Progenitor cell of endocrine pancreas (in vitro differentiated cells): ENCODE data around the gene S100A7A. TPM values are rescaled to one million over a fixed set of nuclear protein-coding genes. Genes with fewer than 3 reads are reported as not detected.
A peak's percentile ranks its signal among the peaks of the same experiment; 100 is the strongest.

ENCODE experiments used
- DNase-seq: peaks from one replicate; pipeline ENCODE4 v3.0.0; 2021; ENCODE audit warnings: low spot score; ENCODE audit not compliant: unreplicated experiment
- H3K27ac Mint-ChIP-seq: 2 replicates; pipeline ENCODE4 v1.8.0; 2021; ENCODE audit warnings: mild to moderate bottlenecking, moderate library complexity, mixed read lengths
- H3K27me3 Mint-ChIP-seq: 2 replicates; pipeline ENCODE4 v1.8.0; 2021; ENCODE audit warnings: mixed read lengths
- H3K36me3 Mint-ChIP-seq: 2 replicates; pipeline ENCODE4 v1.8.0; 2022; ENCODE audit warnings: mixed read lengths; ENCODE audit not compliant: insufficient read depth
- H3K4me1 Mint-ChIP-seq: 2 replicates; pipeline ENCODE4 v1.8.0; 2021; ENCODE audit warnings: low read depth, mixed read lengths
- H3K4me3 Mint-ChIP-seq: 2 replicates; pipeline ENCODE4 v1.8.0; 2021; ENCODE audit warnings: low read depth, mild to moderate bottlenecking, moderate library complexity, mixed read lengths
- H3K9me3 Mint-ChIP-seq: 2 replicates; pipeline ENCODE4 v1.8.0; 2021; ENCODE audit warnings: low read depth, mixed read lengths
- total RNA-seq: library from RNA; stranded (reverse); gene quantifications from 2 replicates; pipeline ENCODE4 v1.2.1, GENCODE V29; 2021
- TF ChIP-seq, protein P1 (sequence below): fragments of 200-600 bp; sonication (generic); IDR thresholded peaks from one replicate; pipeline ENCODE4 v1.5.0; 2021; ENCODE audit warnings: antibody characterized with exemption, mild to moderate bottlenecking; ENCODE audit not compliant: unreplicated experiment

The S100A7A gene
- total RNA-seq, 1 donor from 2014 or later: not detected

DNA sequence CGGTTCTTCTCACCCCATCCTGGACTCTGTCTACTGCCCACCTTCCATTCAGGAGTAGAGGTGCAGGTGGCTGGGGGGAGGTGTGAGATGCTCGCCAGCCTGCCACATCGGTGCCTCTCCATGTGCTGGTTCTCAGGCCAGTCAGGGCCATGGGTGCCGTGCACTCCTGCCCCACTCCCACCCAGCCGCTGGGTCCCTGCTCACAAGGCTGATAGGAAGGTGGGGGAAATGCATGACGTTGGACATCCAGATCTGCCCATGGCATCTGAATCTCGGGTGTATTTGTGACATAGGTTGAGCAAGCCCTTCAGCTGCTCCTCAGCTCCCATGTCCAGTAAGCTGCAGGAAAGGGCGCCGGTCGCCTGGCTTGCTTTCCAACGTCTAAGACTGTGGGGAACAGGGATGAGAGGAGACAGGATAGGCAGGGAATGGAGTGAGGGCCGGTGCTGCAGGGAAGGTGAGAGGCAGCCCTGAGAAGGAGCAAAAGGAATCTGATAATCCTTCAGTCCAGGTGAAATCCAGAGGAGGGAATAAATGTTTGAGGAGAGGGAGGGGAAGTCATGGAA is 11.8 kb downstream of the S100A7A start:
- no peak overlapping the region for H3K4me3 Mint-ChIP-seq
- TF ChIP-seq, protein P1, sequence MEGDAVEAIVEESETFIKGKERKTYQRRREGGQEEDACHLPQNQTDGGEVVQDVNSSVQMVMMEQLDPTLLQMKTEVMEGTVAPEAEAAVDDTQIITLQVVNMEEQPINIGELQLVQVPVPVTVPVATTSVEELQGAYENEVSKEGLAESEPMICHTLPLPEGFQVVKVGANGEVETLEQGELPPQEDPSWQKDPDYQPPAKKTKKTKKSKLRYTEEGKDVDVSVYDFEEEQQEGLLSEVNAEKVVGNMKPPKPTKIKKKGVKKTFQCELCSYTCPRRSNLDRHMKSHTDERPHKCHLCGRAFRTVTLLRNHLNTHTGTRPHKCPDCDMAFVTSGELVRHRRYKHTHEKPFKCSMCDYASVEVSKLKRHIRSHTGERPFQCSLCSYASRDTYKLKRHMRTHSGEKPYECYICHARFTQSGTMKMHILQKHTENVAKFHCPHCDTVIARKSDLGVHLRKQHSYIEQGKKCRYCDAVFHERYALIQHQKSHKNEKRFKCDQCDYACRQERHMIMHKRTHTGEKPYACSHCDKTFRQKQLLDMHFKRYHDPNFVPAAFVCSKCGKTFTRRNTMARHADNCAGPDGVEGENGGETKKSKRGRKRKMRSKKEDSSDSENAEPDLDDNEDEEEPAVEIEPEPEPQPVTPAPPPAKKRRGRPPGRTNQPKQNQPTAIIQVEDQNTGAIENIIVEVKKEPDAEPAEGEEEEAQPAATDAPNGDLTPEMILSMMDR: no peak
- peak overlapping the region; percentile 5 for H3K27ac Mint-ChIP-seq
- no peaks in the 10 kb centered on the region for H3K9me3 Mint-ChIP-seq
- H3K4me1 Mint-ChIP-seq: no peaks in the 10 kb centered on the region
- peaks cover 29% of the 10 kb centered on the region for H3K27me3 Mint-ChIP-seq
- H3K36me3 Mint-ChIP-seq: no peaks in the 10 kb centered on the region
- DNase-seq: no peak

DNA sequence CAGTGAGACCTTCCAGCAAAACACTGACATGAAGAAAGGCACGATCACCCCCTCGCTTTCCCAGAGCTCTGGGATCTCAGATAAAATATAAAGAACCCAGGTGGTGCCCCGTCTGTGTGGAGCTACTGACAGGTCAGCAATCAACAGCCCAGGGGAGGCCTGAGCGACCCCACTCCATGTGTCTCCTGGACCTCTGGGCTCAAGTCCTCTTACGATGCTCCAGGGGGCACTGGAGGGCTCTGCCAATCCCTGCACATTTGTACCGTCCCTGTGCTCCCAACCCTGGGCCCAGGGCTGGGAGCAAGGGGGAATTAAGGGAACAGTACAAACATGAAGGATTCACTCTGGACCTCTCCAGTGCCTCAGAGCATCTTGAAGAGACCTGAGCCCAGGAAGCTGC is 12.5 kb downstream of the S100A7A start:
- DNase-seq: no peak
- H3K27ac Mint-ChIP-seq: no peak overlapping the region
- no peaks in the 10 kb centered on the region for H3K9me3 Mint-ChIP-seq
- H3K27me3 Mint-ChIP-seq: peaks cover 31% of the 10 kb centered on the region
- no peaks in the 10 kb centered on the region for H3K36me3 Mint-ChIP-seq
- H3K4me3 Mint-ChIP-seq: no peak overlapping the region
- TF ChIP-seq, protein P1: no peak
- H3K4me1 Mint-ChIP-seq: no peaks in the 10 kb centered on the region

DNA sequence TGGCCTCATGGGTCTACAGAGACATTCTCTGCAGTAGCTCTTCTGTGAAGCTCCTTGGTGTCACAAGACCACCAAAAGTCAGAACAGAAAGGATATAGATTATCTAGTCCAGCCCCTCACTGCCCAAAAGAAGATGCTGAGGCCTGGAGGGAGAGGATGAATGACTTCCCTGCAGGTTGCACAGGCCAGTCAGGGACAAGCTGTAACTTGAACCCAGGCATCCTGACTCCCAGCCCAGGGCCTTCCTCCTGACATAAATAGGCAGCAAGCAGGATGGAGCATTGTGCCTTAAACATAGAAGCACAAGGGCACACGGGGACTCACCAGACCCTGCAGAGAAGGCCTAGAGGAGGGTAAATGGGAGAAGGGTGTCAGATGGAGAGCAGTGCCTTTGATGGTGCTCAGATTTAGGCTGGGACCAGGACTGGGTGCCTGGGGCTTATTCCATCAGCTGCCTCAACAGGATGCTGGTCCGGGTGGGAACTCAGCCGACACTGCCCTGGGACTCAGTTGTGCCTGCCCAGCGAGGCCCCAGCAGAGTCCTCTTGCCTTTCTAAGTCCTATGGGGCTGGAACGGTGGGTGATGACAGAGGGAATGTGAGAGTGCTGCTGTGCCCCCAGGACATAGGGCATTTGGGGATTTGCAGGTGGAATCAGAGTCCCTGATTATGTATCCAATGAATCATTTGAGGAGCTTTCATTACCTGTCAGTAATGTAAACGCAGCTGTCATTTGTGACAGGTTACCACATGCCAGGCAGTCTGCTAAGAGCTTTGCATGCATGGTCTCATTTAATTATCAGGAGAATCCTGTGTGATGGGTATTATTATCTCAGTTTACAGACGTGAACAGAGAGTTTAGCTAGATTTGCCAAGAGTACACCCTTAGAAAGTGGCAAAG is 13.2 kb downstream of the S100A7A start:
- Mint-ChIP-seq H3K9me3 (no peaks in the 10 kb centered on the region), H3K27me3 (peaks cover 28% of the 10 kb centered on the region), H3K27ac (no peak overlapping the region), H3K4me3 (no peak overlapping the region), H3K4me1 (no peaks in the 10 kb centered on the region), H3K36me3 (no peaks in the 10 kb centered on the region)
- DNase-seq: no peak
- TF ChIP-seq, protein P1: no peak

DNA sequence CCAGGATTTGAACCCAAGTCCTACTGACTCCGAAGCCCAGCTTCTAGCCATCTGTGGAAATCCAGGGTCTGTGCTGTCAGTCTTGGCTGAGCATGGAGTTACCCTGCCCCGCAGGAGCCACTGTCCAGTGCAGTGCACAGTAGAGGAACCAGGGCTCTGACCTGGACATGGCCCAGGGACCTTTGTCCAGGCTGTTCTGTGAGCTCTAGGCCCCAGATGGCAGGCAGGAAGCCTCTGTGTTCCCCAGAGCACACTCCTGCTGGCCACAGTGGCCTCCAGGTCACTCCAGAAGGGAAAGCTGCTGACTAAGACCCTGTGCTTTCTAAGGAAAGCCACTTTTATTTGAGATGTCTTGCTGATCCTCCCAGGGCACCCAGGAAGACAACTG is 13.8 kb downstream of the S100A7A start:
- peaks cover 24% of the 10 kb centered on the region for H3K27me3 Mint-ChIP-seq
- H3K36me3 Mint-ChIP-seq: no peaks in the 10 kb centered on the region
- H3K4me1 Mint-ChIP-seq: no peaks in the 10 kb centered on the region
- TF ChIP-seq, protein P1: no peak
- no peak overlapping the region for H3K27ac Mint-ChIP-seq
- no peaks in the 10 kb centered on the region for H3K9me3 Mint-ChIP-seq
- H3K4me3 Mint-ChIP-seq: no peak overlapping the region
- DNase-seq: no peak

DNA sequence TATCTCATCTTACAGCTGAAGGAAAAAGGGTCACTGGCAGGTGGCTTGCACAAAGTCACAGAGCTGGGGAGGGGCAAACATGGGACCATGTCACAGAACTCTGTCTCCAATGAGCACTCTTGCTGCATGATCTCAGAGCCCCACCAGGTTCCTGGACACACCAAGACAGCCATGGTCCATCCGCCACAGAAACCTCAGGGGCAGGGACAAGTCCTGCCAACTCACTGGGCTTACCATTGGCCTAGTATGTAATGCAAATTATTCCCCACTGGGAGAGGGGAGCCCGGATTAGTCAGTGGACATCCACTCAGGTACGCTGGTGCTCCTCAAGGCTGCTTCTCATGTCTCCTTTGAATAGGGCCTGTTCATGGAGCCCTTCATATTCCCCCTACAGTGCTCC is 14.2 kb downstream of the S100A7A start:
- H3K4me1 Mint-ChIP-seq: no peaks in the 10 kb centered on the region
- TF ChIP-seq, protein P1: no peak
- H3K4me3 Mint-ChIP-seq: no peak overlapping the region
- no peaks in the 10 kb centered on the region for H3K9me3 Mint-ChIP-seq
- H3K27me3 Mint-ChIP-seq: peaks cover 20% of the 10 kb centered on the region
- H3K27ac Mint-ChIP-seq: no peak overlapping the region
- no peak for DNase-seq
- no peaks in the 10 kb centered on the region for H3K36me3 Mint-ChIP-seq
